Activated naive CD4-positive, alpha-beta T cell (primary cell): ENCODE data around the gene SIX1.

ENCODE experiments used
- DNase-seq, 4 experiments: peaks; one replicate each; lab custom pipeline; 2025; lab: John Stamatoyannopoulos, UW

The SIX1 gene

GRCh38 chr14:60655119-60655897 lies 6.0 kb upstream of the SIX1 start:
- no peak for DNase-seq

- DNase-seq, result no peak
Measured at GRCh38 chr14:60654334-60654821, 5.1 kb upstream of the SIX1 start.

- DNase-seq, result no peak
Measured at GRCh38 chr14:60653701-60654161, 4.5 kb upstream of the SIX1 start.

GRCh38 chr14:60652674-60653651 lies 3.7 kb upstream of the SIX1 start:
- no peak for DNase-seq

GRCh38 chr14:60651796-60652673 lies 2.8 kb upstream of the SIX1 start:
- no peak for DNase-seq

GRCh38 chr14:60651086-60651795 lies 2.0 kb upstream of the SIX1 start:
- DNase-seq, result no peak

- no peak for DNase-seq
Measured at GRCh38 chr14:60650373-60650961, 1.2 kb upstream of the SIX1 start.

GRCh38 chr14:60649875-60650372 lies 647 bp upstream of the SIX1 start:
- no peak for DNase-seq

- DNase-seq, result no peak
Measured at GRCh38 chr14:60648249-60648933, 886 bp downstream of the SIX1 start.

- no peak for DNase-seq
Measured at GRCh38 chr14:60647837-60648248, 1.4 kb downstream of the SIX1 start.

- no peak for DNase-seq
Measured at GRCh38 chr14:60647081-60647836, 2.0 kb downstream of the SIX1 start.

GRCh38 chr14:60646226-60646818 lies 3.0 kb downstream of the SIX1 start:
- DNase-seq, result no peak

- no peak for DNase-seq
Measured at GRCh38 chr14:60645126-60645741, 4.0 kb downstream of the SIX1 start.

- DNase-seq, result no peak
Measured at GRCh38 chr14:60644666-60645065, 4.6 kb downstream of the SIX1 start.

GRCh38 chr14:60643463-60644314 lies 5.6 kb downstream of the SIX1 start:
- DNase-seq, result no peak

GRCh38 chr14:60643141-60643462 lies 6.2 kb downstream of the SIX1 start:
- no peak for DNase-seq
